NT2/D1 (cell line): Measurements from ENCODE around the gene FOXN4.

Experiments used
- DNase-seq: peaks from one replicate; pipeline ENCODE4 v3.0.0-alpha.2; 2011; ENCODE audit warnings: low read depth, low spot score
- H3K27me3 ChIP-seq: 2 replicates; pipeline ENCODE4 v1.6.0; 2011; ENCODE audit warnings: mild to moderate bottlenecking; ENCODE audit not compliant: insufficient read length, insufficient read depth
- H3K36me3 ChIP-seq: 2 replicates; pipeline ENCODE4 v1.6.1; 2011; ENCODE audit warnings: mild to moderate bottlenecking, low read length, mixed read lengths; ENCODE audit not compliant: insufficient read depth, insufficient read length
- H3K4me1 ChIP-seq: 2 replicates; pipeline ENCODE4 v1.5.1; 2011; ENCODE audit not compliant: insufficient read depth, insufficient read length
- H3K4me3 ChIP-seq: 2 replicates; pipeline ENCODE4 v1.5.1; 2011; ENCODE audit warnings: low read depth; ENCODE audit not compliant: insufficient read length
- H3K9ac ChIP-seq: 2 replicates; pipeline ENCODE4 v1.6.0; 2011; ENCODE audit warnings: low read depth; ENCODE audit not compliant: insufficient read length
- H3K9me3 ChIP-seq: 2 replicates; pipeline ENCODE4 v1.5.1; 2011; ENCODE audit warnings: mild to moderate bottlenecking, low read length; ENCODE audit not compliant: insufficient read depth
- SUZ12 ChIP-seq: IDR thresholded peaks from 2 replicates; pipeline ENCODE4 v1.6.1; 2011; ENCODE audit not compliant: insufficient read length, insufficient read depth; ENCODE audit errors: extremely low read depth
- YY1 ChIP-seq: IDR thresholded peaks from 2 replicates; pipeline ENCODE4 v1.6.1; 2011; ENCODE audit not compliant: insufficient read length, insufficient read depth
- ZNF274 ChIP-seq: IDR thresholded peaks from 2 replicates; pipeline ENCODE4 v1.6.1; 2011; ENCODE audit warnings: mild to moderate bottlenecking, low read depth, low read length

FOXN4 gene

DNA sequence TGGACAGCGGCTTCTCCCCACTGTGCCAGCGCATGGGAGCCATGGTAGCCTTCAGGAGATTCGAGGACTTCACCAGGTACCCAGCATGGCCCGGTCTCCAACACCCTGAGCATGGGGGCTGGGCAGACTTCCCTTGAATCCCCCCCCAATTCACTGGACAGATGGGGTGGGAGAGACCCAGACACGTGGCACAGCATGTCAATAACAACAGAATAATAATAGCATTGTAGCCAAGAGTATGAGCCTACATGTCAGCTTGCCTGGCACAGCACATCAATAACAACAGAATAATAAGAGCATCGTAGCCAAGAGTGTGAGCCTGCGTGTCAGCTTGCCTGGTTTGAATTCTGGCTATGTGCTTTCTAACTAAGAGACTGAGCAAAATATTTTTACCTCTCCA is 76.4 kb downstream of the FOXN4 start:
- no peak overlapping the region for H3K4me3 ChIP-seq
- H3K27me3 ChIP-seq: no peaks in the 10 kb centered on the region
- H3K9me3 ChIP-seq: no peaks in the 10 kb centered on the region
- DNase-seq: no peak
- H3K36me3 ChIP-seq: peaks cover 8% of the 10 kb centered on the region
- H3K9ac ChIP-seq: no peak overlapping the region
- H3K4me1 ChIP-seq: no peaks in the 10 kb centered on the region
- TF ChIP-seq SUZ12 (no peak), YY1 (no peak), ZNF274 (no peak)

DNA sequence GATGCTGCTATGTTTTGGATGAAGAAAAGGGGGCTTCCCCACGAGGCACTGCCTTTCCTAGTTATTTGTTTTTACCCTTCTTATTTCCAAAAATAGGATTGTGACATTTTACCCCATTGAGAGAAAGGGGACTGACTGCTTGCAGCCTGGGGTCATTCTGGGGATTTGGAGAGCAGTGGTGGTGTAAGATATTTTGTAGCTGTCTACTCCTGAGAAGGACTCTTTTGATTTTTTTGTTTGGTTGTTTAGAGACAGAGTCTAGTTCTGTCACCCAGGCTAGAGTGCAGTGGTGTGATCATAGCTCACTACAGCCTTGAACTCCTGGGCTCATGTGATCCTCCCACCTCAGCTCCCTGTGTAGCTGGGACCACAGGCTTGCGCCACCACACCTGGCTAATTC is 78.9 kb downstream of the FOXN4 start:
- Histone ChIP-seq H3K36me3 (peaks cover 13% of the 10 kb centered on the region), H3K4me1 (no peaks in the 10 kb centered on the region), H3K9ac (no peak overlapping the region), H3K9me3 (no peaks in the 10 kb centered on the region), H3K4me3 (no peak overlapping the region), H3K27me3 (no peaks in the 10 kb centered on the region)
- no peak for TF ChIP-seq YY1
- TF ChIP-seq SUZ12: no peak
- TF ChIP-seq ZNF274: no peak
- DNase-seq: no peak

DNA sequence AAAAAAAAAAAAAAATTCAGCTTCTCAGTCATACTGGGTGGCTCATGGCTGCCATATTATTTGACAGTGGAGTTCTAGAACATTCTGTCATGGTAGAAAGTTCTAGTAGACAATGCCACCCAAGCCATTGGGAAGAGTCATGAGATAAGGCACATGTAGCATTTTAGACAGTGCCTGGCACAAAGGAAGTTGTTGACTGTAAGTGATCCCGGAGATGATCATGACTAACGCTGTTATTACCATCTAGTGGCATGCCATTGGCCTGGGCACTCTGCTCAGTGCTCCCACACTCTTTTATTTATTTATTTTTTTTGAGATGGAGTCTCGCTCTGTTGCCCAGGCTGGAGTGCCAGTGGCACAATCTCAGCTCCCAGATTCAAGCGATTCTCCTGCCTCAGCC is 80.4 kb downstream of the FOXN4 start:
- no peak overlapping the region for H3K4me3 ChIP-seq
- no peaks in the 10 kb centered on the region for H3K9me3 ChIP-seq
- H3K36me3 ChIP-seq: peaks cover 13% of the 10 kb centered on the region
- no peak for TF ChIP-seq ZNF274
- no peak for TF ChIP-seq SUZ12
- TF ChIP-seq YY1: no peak
- DNase-seq: no peak
- H3K4me1 ChIP-seq: no peaks in the 10 kb centered on the region
- H3K9ac ChIP-seq: no peak overlapping the region
- no peaks in the 10 kb centered on the region for H3K27me3 ChIP-seq
